AG04450 (cell line): ENCODE measurements around the gene UBAP2L. TPM values are rescaled to one million over a fixed set of nuclear protein-coding genes. Genes with fewer than 3 reads are reported as not detected.

Experiments
- CTCF ChIA-PET: fragments of 300-600, 350-600 bp; formaldehyde crosslinking; extraction: SDS; loops from one replicate; lab custom pipeline; 2022; ENCODE audit warnings: antibody characterized with exemption, inconsistent platforms; lab: Charles Lee
- POLR2A ChIA-PET: fragments of 350-600 bp; formaldehyde crosslinking; extraction: SDS; loops from one replicate; lab custom pipeline; 2021; ENCODE audit warnings: antibody characterized with exemption, inconsistent platforms; lab: Yijun Ruan, JAX
- DNase-seq: peaks from one replicate; pipeline ENCODE4 v3.0.0-alpha.2; 2011; ENCODE audit warnings: low read depth, low spot score
- H3K27ac ChIP-seq: one replicate; pipeline ENCODE4 v1.5.1; 2012; ENCODE audit warnings: low read depth, low read length, control low read depth
- H3K27me3 ChIP-seq: one replicate; pipeline ENCODE4 v1.6.0; 2012; ENCODE audit warnings: low read length; ENCODE audit not compliant: control insufficient read depth, insufficient read depth
- H3K4me3 ChIP-seq: 2 replicates; pipeline ENCODE4 v1.5.1; 2011; ENCODE audit warnings: mild to moderate bottlenecking, low read depth, low read length, control low read depth
- H3K9me3 ChIP-seq: 2 replicates; pipeline ENCODE4 v1.5.1; 2012; ENCODE audit warnings: low read length; ENCODE audit not compliant: control insufficient read depth, insufficient read depth
- polyA minus RNA-seq: library from RNA; depleted of rRNA, polyadenylated mRNA; stranded (reverse); fragments of >200 nt; gene quantifications from 2 replicates; pipeline ENCODE4 v1.2.3, GENCODE V29; 2011; rRNA and poly(A)+ RNA removed
- polyA plus RNA-seq: library from polyadenylated mRNA; depleted of rRNA; stranded (reverse); fragments of >200 nt; gene quantifications from 2 replicates; pipeline ENCODE4 v1.2.3, GENCODE V29; 2011; rRNA removed
- TF ChIP-seq, protein P1 (sequence below): IDR thresholded peaks from 2 replicates; pipeline ENCODE4 v1.5.1; 2011; ENCODE audit warnings: low read depth, low read length, control low read depth, inconsistent platforms

The UBAP2L gene
- polyA plus RNA-seq (173 and 177 TPM in 2 replicates), polyA minus RNA-seq (161 and 185 TPM in 2 replicates)

GRCh38 chr1:154220071-154220969 is at the start of gene UBAP2L:
Gene UBAP2L, plus strand, starts transcription at chr1:154220955. Its CDS starts 4,169 bp downstream, at chr1:154225124.
- H3K9me3 ChIP-seq: no peaks in the 10 kb centered on the region; the same call in 1 of the 2 replicates
- peak within 1 kb of the TSS; percentile 99 for H3K27ac ChIP-seq
- ChIA-PET POLR2A (interaction anchor here (0.5 to 2.6 kb wide), 18 partner anchors 10 to 765 kb away, joined by 3 to 20 read pairs (median 4); partner anchors contain the start of genes JTB and RPS27), CTCF (interaction anchor here (2.8 kb wide), 1 partner anchor 115 kb away, joined by 11 read pairs; no protein-coding TSS in a partner anchor)
- TF ChIP-seq, protein P1, sequence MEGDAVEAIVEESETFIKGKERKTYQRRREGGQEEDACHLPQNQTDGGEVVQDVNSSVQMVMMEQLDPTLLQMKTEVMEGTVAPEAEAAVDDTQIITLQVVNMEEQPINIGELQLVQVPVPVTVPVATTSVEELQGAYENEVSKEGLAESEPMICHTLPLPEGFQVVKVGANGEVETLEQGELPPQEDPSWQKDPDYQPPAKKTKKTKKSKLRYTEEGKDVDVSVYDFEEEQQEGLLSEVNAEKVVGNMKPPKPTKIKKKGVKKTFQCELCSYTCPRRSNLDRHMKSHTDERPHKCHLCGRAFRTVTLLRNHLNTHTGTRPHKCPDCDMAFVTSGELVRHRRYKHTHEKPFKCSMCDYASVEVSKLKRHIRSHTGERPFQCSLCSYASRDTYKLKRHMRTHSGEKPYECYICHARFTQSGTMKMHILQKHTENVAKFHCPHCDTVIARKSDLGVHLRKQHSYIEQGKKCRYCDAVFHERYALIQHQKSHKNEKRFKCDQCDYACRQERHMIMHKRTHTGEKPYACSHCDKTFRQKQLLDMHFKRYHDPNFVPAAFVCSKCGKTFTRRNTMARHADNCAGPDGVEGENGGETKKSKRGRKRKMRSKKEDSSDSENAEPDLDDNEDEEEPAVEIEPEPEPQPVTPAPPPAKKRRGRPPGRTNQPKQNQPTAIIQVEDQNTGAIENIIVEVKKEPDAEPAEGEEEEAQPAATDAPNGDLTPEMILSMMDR: no peak
- DNase-seq: peak; percentile 98
- peak within 1 kb of the TSS; percentile 95 for H3K4me3 ChIP-seq
- H3K27me3 ChIP-seq: no peaks in the 10 kb centered on the region

- ChIA-PET POLR2A (interaction anchor here (0.8 kb wide), 1 partner anchor 11 kb away, joined by 3 read pairs; no protein-coding TSS in a partner anchor), CTCF (no interaction called here)
- no peak for DNase-seq
- H3K4me3 ChIP-seq: no peak overlapping the region
- no peak overlapping the region for H3K27ac ChIP-seq
- H3K9me3 ChIP-seq: no peaks in the 10 kb centered on the region
- TF ChIP-seq, protein P1: no peak
- H3K27me3 ChIP-seq: no peaks in the 10 kb centered on the region
Measured at GRCh38 chr1:154171223-154171583, 49.6 kb upstream of the UBAP2L start.

DNA sequence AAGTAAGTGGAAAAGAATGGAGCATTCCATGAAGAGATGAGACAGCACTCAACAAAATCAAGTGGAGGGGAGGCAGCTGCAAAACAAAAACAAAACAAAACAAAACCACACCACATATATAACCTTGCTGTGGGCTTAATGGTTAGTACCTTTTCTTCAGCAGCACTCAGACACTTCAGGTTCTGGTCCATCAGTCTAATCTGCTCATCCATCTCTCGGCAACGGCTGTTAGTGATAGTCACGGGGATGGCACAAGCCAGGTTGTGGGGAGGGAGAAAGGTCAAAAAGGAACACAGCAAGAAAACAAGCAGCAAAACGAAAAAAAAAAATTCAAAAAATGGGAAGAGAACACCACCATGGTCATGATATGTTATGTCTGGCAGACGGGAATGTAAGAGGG is 48.9 kb upstream of the UBAP2L start:
- ChIA-PET POLR2A (no interaction called here), CTCF (no interaction called here)
- Histone ChIP-seq H3K27ac (no peak overlapping the region), H3K9me3 (no peaks in the 10 kb centered on the region), H3K4me3 (no peak overlapping the region), H3K27me3 (no peaks in the 10 kb centered on the region)
- TF ChIP-seq, protein P1: no peak
- no peak for DNase-seq

GRCh38 chr1:154174654-154175053 is 46.1 kb upstream of the UBAP2L start:
- POLR2A ChIA-PET: no interaction called here
- TF ChIP-seq, protein P1: no peak
- H3K4me3 ChIP-seq: no peak overlapping the region
- no peaks in the 10 kb centered on the region for H3K27me3 ChIP-seq
- no peaks in the 10 kb centered on the region for H3K9me3 ChIP-seq
- H3K27ac ChIP-seq: no peak overlapping the region
- DNase-seq: no peak
- CTCF ChIA-PET: interaction anchor here (0.9 kb wide), 1 partner anchor 188 kb away, joined by 6 read pairs; the partner anchor contains the start of gene RAB13

GRCh38 chr1:154176337-154176736 is 44.4 kb upstream of the UBAP2L start:
- Histone ChIP-seq H3K27me3 (no peaks in the 10 kb centered on the region), H3K4me3 (no peak overlapping the region), H3K9me3 (no peaks in the 10 kb centered on the region), H3K27ac (no peak overlapping the region)
- DNase-seq: peak; percentile 63
- CTCF ChIA-PET: no interaction called here
- POLR2A ChIA-PET: interaction anchor here (0.6 to 0.7 kb wide), 2 partner anchors 31 to 186 kb away, joined by 4 to 13 read pairs; no protein-coding TSS in a partner anchor
- TF ChIP-seq, protein P1: no peak
